Measurements from ENCODE around the gene CLCA2.

- TF ChIP-seq POLR2AphosphoS5 (IDR thresholded peaks at IDR 0.05; ENCODE audit: low read depth, low read length) (no peak), FOSL1 (IDR thresholded peaks at IDR 0.05; ENCODE audit: insufficient read depth, low read depth, low read length) (no peak), TEAD4 (IDR thresholded peaks at IDR 0.05; ENCODE audit: low read depth, low read length) (no peak), CHD2 (IDR thresholded peaks at IDR 0.05; ENCODE audit: low read length) (no peak), PHF8 (conservative IDR thresholded peaks at IDR 0.05; ENCODE audit: low read depth, low read length) (no peak), CEBPB (IDR thresholded peaks at IDR 0.05; ENCODE audit: low read depth, low read length) (no peak), USF2 (IDR thresholded peaks at IDR 0.05; ENCODE audit: low read length) (no peak), GABPA (IDR thresholded peaks at IDR 0.05; ENCODE audit: borderline replicate concordance, insufficient read depth, low read length) (no peak), RBBP5 (IDR thresholded peaks at IDR 0.05; ENCODE audit: borderline replicate concordance, low read depth, low read length) (no peak)
- TF ChIP-seq, protein P1, sequence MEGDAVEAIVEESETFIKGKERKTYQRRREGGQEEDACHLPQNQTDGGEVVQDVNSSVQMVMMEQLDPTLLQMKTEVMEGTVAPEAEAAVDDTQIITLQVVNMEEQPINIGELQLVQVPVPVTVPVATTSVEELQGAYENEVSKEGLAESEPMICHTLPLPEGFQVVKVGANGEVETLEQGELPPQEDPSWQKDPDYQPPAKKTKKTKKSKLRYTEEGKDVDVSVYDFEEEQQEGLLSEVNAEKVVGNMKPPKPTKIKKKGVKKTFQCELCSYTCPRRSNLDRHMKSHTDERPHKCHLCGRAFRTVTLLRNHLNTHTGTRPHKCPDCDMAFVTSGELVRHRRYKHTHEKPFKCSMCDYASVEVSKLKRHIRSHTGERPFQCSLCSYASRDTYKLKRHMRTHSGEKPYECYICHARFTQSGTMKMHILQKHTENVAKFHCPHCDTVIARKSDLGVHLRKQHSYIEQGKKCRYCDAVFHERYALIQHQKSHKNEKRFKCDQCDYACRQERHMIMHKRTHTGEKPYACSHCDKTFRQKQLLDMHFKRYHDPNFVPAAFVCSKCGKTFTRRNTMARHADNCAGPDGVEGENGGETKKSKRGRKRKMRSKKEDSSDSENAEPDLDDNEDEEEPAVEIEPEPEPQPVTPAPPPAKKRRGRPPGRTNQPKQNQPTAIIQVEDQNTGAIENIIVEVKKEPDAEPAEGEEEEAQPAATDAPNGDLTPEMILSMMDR (IDR thresholded peaks at IDR 0.05; ENCODE audit: control extremely low read depth in 1 of 3, insufficient read depth in 1 of 3, low read depth in 1 of 3, low read length in 3 of 3) = no peak
Observed at GRCh38 chr1:86472152-86472551, 48.2 kb downstream of the CLCA2 start.

All from H1 (cell line).